PC-3 (cell line): Measurements from ENCODE around the gene ZSCAN12. TPM values are rescaled to one million over a fixed set of nuclear protein-coding genes. Genes with fewer than 3 reads are reported as not detected.

Source experiments
- ATAC-seq: fragments of 200-7000 bp; cut with Tn5 transposase; 2 replicates; pipeline ENCODE4 v1.9.1; 2020; ENCODE audit warnings: mild to moderate bottlenecking, moderate library complexity
- BruUV-seq: library from RNA; stranded (reverse); fragments of 400-500 nt; replicated peaks from 2 replicates; lab custom pipeline; 2021; lab: Mats Ljungman, UMichigan
- CTCF ChIA-PET: fragments of 300-600 bp; sonication (Branson Sonifier 250); formaldehyde crosslinking; loops from one replicate; lab custom pipeline; 2022; ENCODE audit warnings: antibody characterized with exemption; lab: Charles Lee
- POLR2A ChIA-PET: fragments of 300-600 bp; sonication (Branson Sonifier 250); formaldehyde crosslinking; loops from one replicate; lab custom pipeline; 2022; ENCODE audit warnings: antibody characterized with exemption; ENCODE audit not compliant: unreplicated experiment; lab: Charles Lee
- DNase-seq: peaks from one replicate; pipeline ENCODE4 v3.0.0-alpha.2; 2015
- H2AFZ ChIP-seq: fragments of 300-600 bp; sonication (generic); 2 replicates; pipeline ENCODE4 v1.6.0; 2016; ENCODE audit warnings: antibody characterized with exemption, low read length
- H3F3A ChIP-seq: fragments of 300-600 bp; sonication (generic); one replicate; pipeline ENCODE4 v1.6.0; 2017; ENCODE audit warnings: antibody characterized with exemption, low read length, control low read depth, mild to moderate bottlenecking; ENCODE audit not compliant: unreplicated experiment
- H3K27ac ChIP-seq: fragments of 300-600 bp; sonication (generic); 2 replicates; pipeline ENCODE4 v1.5.1; 2016; ENCODE audit warnings: mild to moderate bottlenecking, low read length
- H3K27me3 ChIP-seq: fragments of 300-600 bp; sonication (generic); 2 replicates; pipeline ENCODE4 v1.6.1; 2016; ENCODE audit warnings: low read length, mixed read lengths
- H3K36me3 ChIP-seq: fragments of 300-600 bp; sonication (generic); 2 replicates; pipeline ENCODE4 v1.6.1; 2016; ENCODE audit warnings: low read depth, mixed run types, low read length, mixed read lengths
- H3K4me1 ChIP-seq: fragments of 300-600 bp; sonication (generic); 2 replicates; pipeline ENCODE4 v1.5.1; 2016; ENCODE audit warnings: low read length; ENCODE audit not compliant: insufficient read depth
- H3K4me2 ChIP-seq: fragments of 300-600 bp; sonication (generic); 2 replicates; pipeline ENCODE4 v1.6.0; 2016; ENCODE audit warnings: low read length
- H3K4me3 ChIP-seq: fragments of 300-600 bp; sonication (generic); 2 replicates; pipeline ENCODE4 v1.5.1; 2016; ENCODE audit warnings: mild to moderate bottlenecking, low read length, mixed read lengths
- H3K79me2 ChIP-seq: fragments of 300-600 bp; sonication (generic); 2 replicates; pipeline ENCODE4 v1.6.1; 2017; ENCODE audit warnings: low read length, mixed read lengths
- H3K9ac ChIP-seq: fragments of 300-600 bp; sonication (generic); 2 replicates; pipeline ENCODE4 v1.6.0; 2016; ENCODE audit warnings: mild to moderate bottlenecking, low read length
- H3K9me2 ChIP-seq: fragments of 300-600 bp; sonication (generic); replicated peaks from 2 replicates; pipeline ENCODE4 v1.6.1; 2016; ENCODE audit warnings: mixed run types, low read length, mixed read lengths
- H3K9me3 ChIP-seq: fragments of 300-600 bp; sonication (generic); 2 replicates; pipeline ENCODE4 v1.6.1; 2016; ENCODE audit warnings: low read length, mixed read lengths
- H4K20me1 ChIP-seq: fragments of 300-600 bp; sonication (generic); 2 replicates; pipeline ENCODE4 v1.6.1; 2016; ENCODE audit warnings: low read length, mixed read lengths
- CTCF ChIP-seq: fragments of 300-600 bp; sonication (generic); conservative IDR thresholded peaks from 2 replicates; pipeline ENCODE4 v1.5.1; 2017; ENCODE audit warnings: antibody characterized with exemption, low read depth, mild to moderate bottlenecking, low read length
- EZH2 ChIP-seq: fragments of 300-600 bp; sonication (generic); IDR thresholded peaks from one replicate; pipeline ENCODE4 v1.6.1; 2017; ENCODE audit warnings: antibody characterized with exemption, mild to moderate bottlenecking, low read length; ENCODE audit not compliant: unreplicated experiment
- EZH2phosphoT487 ChIP-seq: fragments of 300-600 bp; sonication (generic); IDR thresholded peaks from 2 replicates; pipeline ENCODE4 v1.6.1; 2018; ENCODE audit warnings: mild to moderate bottlenecking, antibody characterized with exemption, low read length, borderline replicate concordance
- intact Hi-C: fragments of 100-400 bp; cut with micrococcal nuclease; formaldehyde crosslinking; loops from 2 replicates; pipeline ENCODE4 v1.9.0; 2023
- total RNA-seq: library from RNA; depleted of rRNA; stranded (reverse); fragments of >200 nt; gene quantifications from 2 replicates; pipeline ENCODE4 v1.2.3, GENCODE V29; 2014

ZSCAN12 gene
- total RNA-seq, 1 experiment from 2014 or later = 0.95 TPM

- DNase-seq (no peak), ATAC-seq (no peak)
- H3K27ac ChIP-seq = no peak overlapping the region
- no peak overlapping the region for H2AFZ ChIP-seq
- intact Hi-C loops = no loop called here
- ChIA-PET POLR2A (no interaction called here), CTCF (no interaction called here)
- H3K36me3 ChIP-seq = no peaks in the 10 kb centered on the region
- H3K4me1 ChIP-seq = peaks cover 8% of the 10 kb centered on the region
- H4K20me1 ChIP-seq = no peaks in the 10 kb centered on the region
- no peak overlapping the region for H3K4me2 ChIP-seq
- no peaks in the 10 kb centered on the region for H3K9me3 ChIP-seq
- no peak overlapping the region for H3K4me3 ChIP-seq
- no peaks in the 10 kb centered on the region for H3K9me2 ChIP-seq
- no peak overlapping the region for H3K9ac ChIP-seq
- no peaks in the 10 kb centered on the region for H3K79me2 ChIP-seq
- H3F3A ChIP-seq = no peaks in the 10 kb centered on the region
- TF ChIP-seq EZH2 = no peak
- TF ChIP-seq CTCF = no peak
- no peak for TF ChIP-seq EZH2phosphoT487
- BruUV-seq = no TSS peak
- no peaks in the 10 kb centered on the region for H3K27me3 ChIP-seq
Measured at GRCh38 chr6:28340310-28341095, 59.0 kb downstream of the ZSCAN12 start.

DNA sequence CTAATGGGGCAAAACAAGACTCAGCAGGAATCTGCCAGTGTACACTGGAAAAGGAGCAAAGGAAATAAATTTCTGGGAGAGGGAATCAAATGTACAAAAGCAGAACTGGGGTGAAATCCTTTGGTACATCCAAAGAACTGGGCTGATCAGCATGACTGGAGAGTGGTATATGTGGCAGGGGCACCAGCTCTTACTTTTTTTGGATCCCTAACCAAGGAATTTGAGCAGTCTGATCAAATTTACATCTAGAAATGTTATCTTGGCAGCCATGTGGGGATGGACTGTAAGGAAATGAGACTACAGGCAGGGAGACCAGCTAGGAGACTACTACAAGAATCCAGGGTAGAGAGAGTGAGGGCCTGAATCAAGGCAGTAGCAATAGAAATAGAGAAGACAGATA is 62.4 kb downstream of the ZSCAN12 start:
- Histone ChIP-seq H3K9me3 (no peaks in the 10 kb centered on the region), H3K9ac (0 out of 2 replicates have a peak overlapping the region, but pooled peaks have one; percentile 70), H3K4me3 (peak overlapping the region; percentile 75), H3K27ac (peak overlapping the region; percentile 83), H2AFZ (peak overlapping the region; percentile 86; the same call in 1 of the 2 replicates), H3K36me3 (no peaks in the 10 kb centered on the region), H3K4me2 (peak overlapping the region; percentile 96), H3F3A (no peaks in the 10 kb centered on the region), H3K79me2 (no peaks in the 10 kb centered on the region), H3K4me1 (peaks cover 12% of the 10 kb centered on the region), H3K27me3 (no peaks in the 10 kb centered on the region), H4K20me1 (no peaks in the 10 kb centered on the region), H3K9me2 (no peaks in the 10 kb centered on the region)
- ChIA-PET POLR2A (no interaction called here), CTCF (no interaction called here)
- no peak for TF ChIP-seq EZH2phosphoT487
- TF ChIP-seq EZH2 = no peak
- TF ChIP-seq CTCF = no peak
- DNase-seq (no peak), ATAC-seq (no peak)
- no TSS peak for BruUV-seq
- intact Hi-C loops = loop anchor here (5.0 kb wide), 3 partner anchors 70 to 200 kb away; partner anchors contain the start of genes ZSCAN26 and ZSCAN9
